ENCODE data around the gene SMG9.

SMG9 gene

GRCh38 chr19:43774103-43774939 lies 19.6 kb upstream of the SMG9 start:
- Histone ChIP-seq H3K36me3 (ENCODE audit: control insufficient read depth in 2 of 2, insufficient read depth in 1 of 2, low read length in 2 of 2) (no peaks in the 10 kb centered on the region), H3K27ac (ENCODE audit: extremely low read depth, low read depth, low read length) (no peak overlapping the region), H3K9me3 (ENCODE audit: control insufficient read depth, insufficient read depth, low read depth, low read length) (no peaks in the 10 kb centered on the region), H3K4me1 (ENCODE audit: control insufficient read depth, insufficient read depth, low read length) (peaks cover 10% of the 10 kb centered on the region; the same call in 1 of the 2 replicates), H3K4me3 (ENCODE audit: low read depth, low read length) (no peak overlapping the region)
- ChIA-PET POLR2A (interaction anchor here (0.7 to 1.5 kb wide), 6 partner anchors 9 to 106 kb away, joined by 3 to 9 read pairs (median 5); partner anchors contain the start of gene SMG9), CTCF (interaction anchor here (0.5 to 17.4 kb wide), 21 partner anchors 8 to 400 kb away, joined by 3 to 203 read pairs (median 4); partner anchors contain the start of gene SMG9)
- TF ChIP-seq HOXD13 (CRISPR knock-in tag; IDR thresholded peaks at IDR 0.05; ENCODE audit: borderline replicate concordance) (no peak), KLF17 (tag by site-specific recombination; IDR thresholded peaks at IDR 0.05) (no peak), ZNF433 (tag by site-specific recombination; IDR thresholded peaks at IDR 0.05; ENCODE audit: low read depth) (no peak), ZNF837 (tag by site-specific recombination; IDR thresholded peaks at IDR 0.05) (no peak), PATZ1 (tag by site-specific recombination; IDR thresholded peaks at IDR 0.05) (0 out of 2 replicates have a peak, but pooled peaks have one; percentile 27), ZNF157 (tag by site-specific recombination; IDR thresholded peaks at IDR 0.05) (no peak), YY1 (tag by site-specific recombination; IDR thresholded peaks at IDR 0.05) (no peak), ZNF184 (tag by site-specific recombination; IDR thresholded peaks at IDR 0.05) (no peak), ZBTB6 (tag by site-specific recombination; IDR thresholded peaks at IDR 0.05) (no peak), HIC1 (tag by site-specific recombination; IDR thresholded peaks at IDR 0.05) (peak; percentile 28; the same call in 1 of the 2 replicates), ZNF596 (tag by site-specific recombination; IDR thresholded peaks at IDR 0.05) (no peak), ZNF114 (tag by site-specific recombination; IDR thresholded peaks at IDR 0.05) (no peak), ZNF133 (tag by site-specific recombination; IDR thresholded peaks at IDR 0.05) (no peak), ZNF274 (IDR thresholded peaks at IDR 0.05; ENCODE audit: low read length) (no peak), ZNF274 (tag by site-specific recombination; IDR thresholded peaks at IDR 0.05; ENCODE audit: borderline replicate concordance) (no peak), GLIS1 (tag by site-specific recombination; IDR thresholded peaks at IDR 0.05) (peak; percentile 73), ZNF624 (tag by site-specific recombination; IDR thresholded peaks at IDR 0.05) (no peak), ZFHX2 (tag by site-specific recombination; conservative IDR thresholded peaks at IDR 0.05) (peak; percentile 45), ZNF555 (tag by site-specific recombination; conservative IDR thresholded peaks at IDR 0.05) (no peak), REPIN1 (tag by site-specific recombination; IDR thresholded peaks at IDR 0.05; ENCODE audit: low read depth) (no peak), ZNF621 (tag by site-specific recombination; IDR thresholded peaks at IDR 0.05) (no peak), PRDM2 (tag by site-specific recombination; IDR thresholded peaks at IDR 0.05; ENCODE audit: borderline replicate concordance) (no peak; the same call in 1 of the 2 replicates), ZNF513 (tag by site-specific recombination; IDR thresholded peaks at IDR 0.05) (no peak)
